Activated CD8-positive, alpha-beta memory T cell treated with anti-CD3 and anti-CD28 coated beads, Interleukin-2, amount 50 U/mL, for 48 hours (primary cell): Measurements from ENCODE around the gene POMT2.

Experiments
- DNase-seq: peaks from one replicate; pipeline ENCODE4 v3.0.0-alpha.2; 2020

Gene POMT2

DNA sequence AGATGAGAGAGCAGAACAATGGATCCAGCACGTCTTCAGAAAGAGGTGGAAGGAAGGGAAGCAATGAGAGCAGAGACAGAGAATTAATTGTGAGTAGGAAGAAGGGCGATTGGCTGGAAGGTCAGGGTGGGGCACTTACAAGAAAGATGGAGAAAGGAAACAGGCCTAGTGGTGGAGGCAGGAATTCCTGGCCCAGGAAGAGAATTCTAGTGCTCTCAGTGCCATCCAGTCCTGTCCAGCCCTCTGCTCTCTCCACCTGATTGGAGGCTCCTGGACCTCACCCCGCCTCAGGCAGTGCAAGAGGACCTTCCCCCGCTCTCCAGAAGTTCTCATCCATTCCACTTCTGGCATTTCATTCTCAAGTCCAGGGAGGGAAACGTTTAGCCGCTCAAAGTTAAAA lies 92.6 kb downstream of the POMT2 start:
- no peak for DNase-seq

- no peak for DNase-seq
Observed at GRCh38 chr14:77225892-77226557, 94.7 kb downstream of the POMT2 start.

- no peak for DNase-seq
Observed at GRCh38 chr14:77225254-77225653, 95.4 kb downstream of the POMT2 start.
